K562 (cell line): Measurements from ENCODE around the gene PTPRB. TPM values are rescaled to one million over a fixed set of nuclear protein-coding genes. Genes with fewer than 3 reads are reported as not detected.

Experiments used
- DACH1 ChIP-seq: fragments of 450-650 bp; IDR thresholded peaks from 2 replicates; pipeline ENCODE4 v1.6.1; 2018; ENCODE audit not compliant: partially characterized antibody
- ILK ChIP-seq: fragments of 450-650 bp; IDR thresholded peaks from 2 replicates; pipeline ENCODE4 v1.6.1; 2016; ENCODE audit warnings: missing genetic modification characterization, low read depth, mild to moderate bottlenecking, missing compliant biosample characterization, moderate library complexity, borderline replicate concordance
- MCM3 ChIP-seq: fragments of 450-650 bp; IDR thresholded peaks from 2 replicates; pipeline ENCODE4 v1.6.1; 2016
- RBM15 ChIP-seq: fragments of 200-400 bp; formaldehyde crosslinking; IDR thresholded peaks from 2 replicates; pipeline ENCODE4 v1.6.1; 2018; ENCODE audit warnings: mild to moderate bottlenecking, low read length, moderate library complexity; ENCODE audit not compliant: insufficient read depth
- STAT5B ChIP-seq: fragments of 250-450 bp; sonication (Bioruptor Pico); IDR thresholded peaks from 2 replicates; pipeline ENCODE4 v1.8.0; 2021; ENCODE audit warnings: mild to moderate bottlenecking, inconsistent platforms
- XRCC4 ChIP-seq: IDR thresholded peaks from one replicate; pipeline ENCODE4 v1.6.1; 2011; ENCODE audit not compliant: insufficient read depth, insufficient read length; ENCODE audit errors: extremely low read depth
- polyA plus RNA-seq, 8 experiments: library from polyadenylated mRNA; depleted of rRNA in 4 of 8; stranded (reverse) in 5 of 8; unstranded in 3 of 8; fragments of >200 nt; fragmentation: Nextera tagmentation in 2 of 8; fragmentation: Illumina TruSeq in 1 of 8; extraction: Ambion mirVana in 2 of 8; extraction: Trizol in 1 of 8; gene quantifications; 2 replicates each; pipeline versions ENCODE4 v1.2.1 to v1.2.3, GENCODE V29; 2011 to 2014; ENCODE audit warnings: inconsistent platforms in 1 of 8, missing spikeins in 1 of 8
- total RNA-seq, 7 experiments: library from RNA; depleted of rRNA in 6 of 7; stranded (reverse); fragments of >200 nt in 6 of 7; fragmentation: Illumina TruSeq in 2 of 7; extraction: Trizol in 2 of 7; gene quantifications; 2 replicates each; pipeline versions ENCODE4 v1.2.1 to v1.2.3, GENCODE V29; 2011 to 2021; ENCODE audit warnings: low replicate concordance in 1 of 7
- TF ChIP-seq, protein P1 (sequence below): sonication (generic); formaldehyde crosslinking; IDR thresholded peaks from 2 replicates; pipeline ENCODE4 v1.8.1; 2023; ENCODE audit warnings: mild to moderate bottlenecking, missing genetic modification reagents
- TF ChIP-seq, protein P2 (sequence below): fragments of 250-450 bp; sonication (Bioruptor Pico); IDR thresholded peaks from 2 replicates; pipeline ENCODE4 v1.5.0; 2021; ENCODE audit warnings: mild to moderate bottlenecking, moderate library complexity
- TF ChIP-seq, protein P3 (sequence below): fragments of 450-650 bp; IDR thresholded peaks from 2 replicates; pipeline ENCODE4 v1.6.1; 2016; ENCODE audit warnings: low read depth, mild to moderate bottlenecking, moderate library complexity
- TF ChIP-seq, protein P4 (sequence below): fragments of 200-800 bp; sonication (Bioruptor generic); IDR thresholded peaks from 2 replicates; pipeline ENCODE4 v1.6.1; 2016; ENCODE audit warnings: missing genetic modification characterization, missing compliant biosample characterization

Gene PTPRB
- total and polyA plus RNA-seq, 9 of the 15 experiments (the other 6 are each of a cell fraction or from before 2014, with no cell fraction given), result 0.46 to 5.9 (median 3.1) TPM

DNA sequence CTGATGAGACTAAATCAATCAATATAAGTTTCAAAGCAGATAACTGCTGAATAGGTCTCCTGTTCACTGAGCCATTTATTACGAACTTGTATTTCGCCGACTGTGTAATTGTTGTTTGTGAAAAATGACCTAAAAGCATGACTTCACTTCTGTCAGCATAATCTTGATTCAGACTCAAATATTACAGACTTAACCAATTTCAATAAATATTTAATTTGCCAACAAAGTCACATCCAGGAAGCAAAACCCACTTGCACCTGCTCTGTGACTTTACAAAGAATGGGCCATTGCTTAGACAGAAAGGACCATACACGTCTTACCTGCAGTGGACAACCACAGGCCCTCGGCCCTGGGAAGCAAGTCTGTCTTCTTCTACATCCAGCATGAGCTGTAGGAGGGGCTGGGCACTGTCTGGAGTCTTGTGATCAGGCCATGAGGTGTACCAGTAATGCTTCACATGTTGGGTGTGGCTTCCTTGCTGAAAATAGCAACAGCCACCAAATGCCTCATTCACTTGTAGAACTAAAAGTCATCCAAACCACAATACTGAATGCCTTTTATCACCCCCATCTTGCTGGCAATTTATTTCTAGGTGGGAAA, 23.5 kb upstream of the PTPRB start (continued):
- TF ChIP-seq, protein P1, sequence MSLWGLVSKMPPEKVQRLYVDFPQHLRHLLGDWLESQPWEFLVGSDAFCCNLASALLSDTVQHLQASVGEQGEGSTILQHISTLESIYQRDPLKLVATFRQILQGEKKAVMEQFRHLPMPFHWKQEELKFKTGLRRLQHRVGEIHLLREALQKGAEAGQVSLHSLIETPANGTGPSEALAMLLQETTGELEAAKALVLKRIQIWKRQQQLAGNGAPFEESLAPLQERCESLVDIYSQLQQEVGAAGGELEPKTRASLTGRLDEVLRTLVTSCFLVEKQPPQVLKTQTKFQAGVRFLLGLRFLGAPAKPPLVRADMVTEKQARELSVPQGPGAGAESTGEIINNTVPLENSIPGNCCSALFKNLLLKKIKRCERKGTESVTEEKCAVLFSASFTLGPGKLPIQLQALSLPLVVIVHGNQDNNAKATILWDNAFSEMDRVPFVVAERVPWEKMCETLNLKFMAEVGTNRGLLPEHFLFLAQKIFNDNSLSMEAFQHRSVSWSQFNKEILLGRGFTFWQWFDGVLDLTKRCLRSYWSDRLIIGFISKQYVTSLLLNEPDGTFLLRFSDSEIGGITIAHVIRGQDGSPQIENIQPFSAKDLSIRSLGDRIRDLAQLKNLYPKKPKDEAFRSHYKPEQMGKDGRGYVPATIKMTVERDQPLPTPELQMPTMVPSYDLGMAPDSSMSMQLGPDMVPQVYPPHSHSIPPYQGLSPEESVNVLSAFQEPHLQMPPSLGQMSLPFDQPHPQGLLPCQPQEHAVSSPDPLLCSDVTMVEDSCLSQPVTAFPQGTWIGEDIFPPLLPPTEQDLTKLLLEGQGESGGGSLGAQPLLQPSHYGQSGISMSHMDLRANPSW (CRISPR knock-in tag), result no peak
- TF ChIP-seq, protein P2, sequence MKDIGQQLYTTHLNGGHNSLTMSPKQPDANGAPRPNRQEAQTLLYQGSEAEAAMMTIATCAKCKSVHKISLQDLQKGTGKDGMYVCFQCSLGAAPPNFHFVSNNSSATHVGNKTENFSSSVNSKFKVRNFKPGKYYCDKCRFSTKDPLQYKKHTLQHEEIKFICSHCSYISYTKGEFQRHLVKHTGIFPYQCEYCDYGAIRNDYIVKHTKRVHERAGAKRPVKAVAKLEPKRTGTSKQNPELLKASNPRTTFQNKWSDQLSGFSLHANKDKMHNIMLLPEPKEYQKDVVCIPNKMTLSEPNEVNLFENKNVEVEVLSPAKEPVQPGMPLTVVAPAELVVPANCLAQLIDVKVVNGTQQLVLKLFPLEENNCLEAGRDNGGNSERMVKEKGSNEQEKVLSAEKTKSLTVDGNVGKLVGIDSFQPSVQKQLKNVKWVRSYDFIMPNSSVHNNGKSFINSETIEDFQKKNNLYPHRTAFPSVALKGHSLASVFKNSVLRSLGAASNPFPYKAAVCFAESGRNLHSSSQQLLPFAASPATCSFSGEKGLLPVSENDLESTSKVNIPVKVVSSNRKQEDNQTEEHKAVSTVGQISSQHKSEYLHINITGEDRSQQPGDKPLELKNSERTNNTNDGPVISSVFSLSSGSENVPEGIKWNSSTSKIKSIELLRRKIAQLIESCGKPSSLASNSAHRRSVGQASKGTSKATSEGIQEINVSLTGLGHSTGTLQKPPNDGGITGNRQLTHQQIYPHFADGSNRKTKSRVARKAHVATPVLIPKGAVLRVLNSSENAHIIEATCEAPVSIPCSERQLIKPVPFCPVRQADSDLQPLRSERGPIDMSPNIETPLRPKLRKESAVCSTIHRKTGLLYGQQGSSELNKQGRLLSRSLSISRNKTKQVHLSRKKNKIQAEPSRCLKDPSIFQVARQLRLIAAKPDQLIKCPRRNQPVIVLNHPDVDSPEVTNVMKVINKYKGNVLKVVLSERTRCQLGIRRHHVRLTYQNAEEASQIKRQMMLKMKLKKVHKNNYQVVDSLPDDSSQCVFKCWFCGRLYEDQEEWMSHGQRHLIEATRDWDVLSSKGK, result no peak
- no peak for TF ChIP-seq DACH1
- no peak for TF ChIP-seq RBM15
- TF ChIP-seq ILK (tag), result no peak
- no peak for TF ChIP-seq XRCC4
- TF ChIP-seq, protein P3, sequence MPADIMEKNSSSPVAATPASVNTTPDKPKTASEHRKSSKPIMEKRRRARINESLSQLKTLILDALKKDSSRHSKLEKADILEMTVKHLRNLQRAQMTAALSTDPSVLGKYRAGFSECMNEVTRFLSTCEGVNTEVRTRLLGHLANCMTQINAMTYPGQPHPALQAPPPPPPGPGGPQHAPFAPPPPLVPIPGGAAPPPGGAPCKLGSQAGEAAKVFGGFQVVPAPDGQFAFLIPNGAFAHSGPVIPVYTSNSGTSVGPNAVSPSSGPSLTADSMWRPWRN, result no peak
- no peak for TF ChIP-seq STAT5B (CRISPR knock-in tag)
- TF ChIP-seq MCM3, result no peak
- TF ChIP-seq, protein P4, sequence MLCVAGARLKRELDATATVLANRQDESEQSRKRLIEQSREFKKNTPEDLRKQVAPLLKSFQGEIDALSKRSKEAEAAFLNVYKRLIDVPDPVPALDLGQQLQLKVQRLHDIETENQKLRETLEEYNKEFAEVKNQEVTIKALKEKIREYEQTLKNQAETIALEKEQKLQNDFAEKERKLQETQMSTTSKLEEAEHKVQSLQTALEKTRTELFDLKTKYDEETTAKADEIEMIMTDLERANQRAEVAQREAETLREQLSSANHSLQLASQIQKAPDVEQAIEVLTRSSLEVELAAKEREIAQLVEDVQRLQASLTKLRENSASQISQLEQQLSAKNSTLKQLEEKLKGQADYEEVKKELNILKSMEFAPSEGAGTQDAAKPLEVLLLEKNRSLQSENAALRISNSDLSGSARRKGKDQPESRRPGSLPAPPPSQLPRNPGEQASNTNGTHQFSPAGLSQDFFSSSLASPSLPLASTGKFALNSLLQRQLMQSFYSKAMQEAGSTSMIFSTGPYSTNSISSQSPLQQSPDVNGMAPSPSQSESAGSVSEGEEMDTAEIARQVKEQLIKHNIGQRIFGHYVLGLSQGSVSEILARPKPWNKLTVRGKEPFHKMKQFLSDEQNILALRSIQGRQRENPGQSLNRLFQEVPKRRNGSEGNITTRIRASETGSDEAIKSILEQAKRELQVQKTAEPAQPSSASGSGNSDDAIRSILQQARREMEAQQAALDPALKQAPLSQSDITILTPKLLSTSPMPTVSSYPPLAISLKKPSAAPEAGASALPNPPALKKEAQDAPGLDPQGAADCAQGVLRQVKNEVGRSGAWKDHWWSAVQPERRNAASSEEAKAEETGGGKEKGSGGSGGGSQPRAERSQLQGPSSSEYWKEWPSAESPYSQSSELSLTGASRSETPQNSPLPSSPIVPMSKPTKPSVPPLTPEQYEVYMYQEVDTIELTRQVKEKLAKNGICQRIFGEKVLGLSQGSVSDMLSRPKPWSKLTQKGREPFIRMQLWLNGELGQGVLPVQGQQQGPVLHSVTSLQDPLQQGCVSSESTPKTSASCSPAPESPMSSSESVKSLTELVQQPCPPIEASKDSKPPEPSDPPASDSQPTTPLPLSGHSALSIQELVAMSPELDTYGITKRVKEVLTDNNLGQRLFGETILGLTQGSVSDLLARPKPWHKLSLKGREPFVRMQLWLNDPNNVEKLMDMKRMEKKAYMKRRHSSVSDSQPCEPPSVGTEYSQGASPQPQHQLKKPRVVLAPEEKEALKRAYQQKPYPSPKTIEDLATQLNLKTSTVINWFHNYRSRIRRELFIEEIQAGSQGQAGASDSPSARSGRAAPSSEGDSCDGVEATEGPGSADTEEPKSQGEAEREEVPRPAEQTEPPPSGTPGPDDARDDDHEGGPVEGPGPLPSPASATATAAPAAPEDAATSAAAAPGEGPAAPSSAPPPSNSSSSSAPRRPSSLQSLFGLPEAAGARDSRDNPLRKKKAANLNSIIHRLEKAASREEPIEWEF (CRISPR knock-in tag), result 0 out of 2 replicates have a peak, but pooled peaks have one; percentile 55
